NCI-H2196 treated with DMSO at 0.1 percent for 48 hours (cell line): ENCODE measurements around the gene DLK1.

Experiments
- DNase-seq: peaks from one replicate; lab custom pipeline; 2025; ENCODE audit not compliant: unreplicated experiment; lab: John Stamatoyannopoulos, UW

Gene DLK1

GRCh38 chr14:100775351-100775830 is 48.7 kb downstream of the DLK1 start:
- no peak for DNase-seq

GRCh38 chr14:100775831-100776591 is 49.3 kb downstream of the DLK1 start:
- DNase-seq: no peak

- DNase-seq: no peak
Observed at GRCh38 chr14:100776681-100777365, 50.1 kb downstream of the DLK1 start.

- no peak for DNase-seq
Observed at GRCh38 chr14:100777366-100777817, 50.7 kb downstream of the DLK1 start.

GRCh38 chr14:100777818-100778525 is 51.3 kb downstream of the DLK1 start:
- no peak for DNase-seq

GRCh38 chr14:100778526-100778882 is 51.8 kb downstream of the DLK1 start:
- DNase-seq: no peak

- no peak for DNase-seq
Observed at GRCh38 chr14:100778951-100779690, 52.4 kb downstream of the DLK1 start.

GRCh38 chr14:100779691-100780080 is 53.0 kb downstream of the DLK1 start:
- DNase-seq: no peak

GRCh38 chr14:100780246-100780645 is 53.6 kb downstream of the DLK1 start:
- DNase-seq: no peak

GRCh38 chr14:100780646-100781355 is 54.1 kb downstream of the DLK1 start:
- DNase-seq: no peak

- no peak for DNase-seq
Observed at GRCh38 chr14:100781952-100782351, 55.3 kb downstream of the DLK1 start.

- DNase-seq: no peak
Observed at GRCh38 chr14:100782516-100783320, 56.0 kb downstream of the DLK1 start.

GRCh38 chr14:100783630-100784370 is 57.1 kb downstream of the DLK1 start:
- no peak for DNase-seq

GRCh38 chr14:100784523-100785337 is 58.0 kb downstream of the DLK1 start:
- DNase-seq: no peak

- no peak for DNase-seq
Observed at GRCh38 chr14:100785338-100785615, 58.6 kb downstream of the DLK1 start.

- no peak for DNase-seq
Observed at GRCh38 chr14:100785626-100786025, 58.9 kb downstream of the DLK1 start.

- DNase-seq: no peak
Observed at GRCh38 chr14:100786131-100786530, 59.4 kb downstream of the DLK1 start.

GRCh38 chr14:100786576-100787219 is 60.0 kb downstream of the DLK1 start:
- no peak for DNase-seq
